ENCODE data around the gene CLDN1. TPM values are rescaled to one million over a fixed set of nuclear protein-coding genes. Genes with fewer than 3 reads are reported as not detected.

CLDN1 gene
- total RNA-seq, 1 donor from 2014 or later = 9.7 TPM

DNA sequence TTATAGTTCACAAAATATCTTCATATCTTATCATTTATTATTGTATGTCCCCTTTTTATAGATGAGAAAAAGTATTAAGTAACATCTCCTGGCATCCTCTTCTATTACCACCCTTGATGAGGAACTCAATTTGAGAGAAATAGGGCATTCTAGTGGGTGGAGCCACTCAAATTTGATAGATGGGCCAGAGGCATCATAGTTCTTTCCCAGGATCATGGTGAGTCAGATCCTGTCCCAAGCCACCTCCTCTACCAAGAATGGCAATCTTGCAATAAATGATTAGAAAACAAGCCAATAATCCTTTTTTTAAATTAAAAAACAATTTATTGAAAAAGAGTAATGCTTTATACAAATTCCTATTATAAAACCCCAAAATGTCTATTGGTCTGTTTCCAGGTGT lies 16.8 kb downstream of the CLDN1 start:
- Mint-ChIP-seq H3K27me3 (no peaks in the 10 kb centered on the region), H3K9me3 (no peaks in the 10 kb centered on the region), H3K4me3 (no peak overlapping the region), H3K4me1 (ENCODE audit: unreplicated experiment) (peaks cover 8% of the 10 kb centered on the region), H3K27ac (no peak overlapping the region), H3K36me3 (no peaks in the 10 kb centered on the region)
- TF ChIP-seq, protein P1, sequence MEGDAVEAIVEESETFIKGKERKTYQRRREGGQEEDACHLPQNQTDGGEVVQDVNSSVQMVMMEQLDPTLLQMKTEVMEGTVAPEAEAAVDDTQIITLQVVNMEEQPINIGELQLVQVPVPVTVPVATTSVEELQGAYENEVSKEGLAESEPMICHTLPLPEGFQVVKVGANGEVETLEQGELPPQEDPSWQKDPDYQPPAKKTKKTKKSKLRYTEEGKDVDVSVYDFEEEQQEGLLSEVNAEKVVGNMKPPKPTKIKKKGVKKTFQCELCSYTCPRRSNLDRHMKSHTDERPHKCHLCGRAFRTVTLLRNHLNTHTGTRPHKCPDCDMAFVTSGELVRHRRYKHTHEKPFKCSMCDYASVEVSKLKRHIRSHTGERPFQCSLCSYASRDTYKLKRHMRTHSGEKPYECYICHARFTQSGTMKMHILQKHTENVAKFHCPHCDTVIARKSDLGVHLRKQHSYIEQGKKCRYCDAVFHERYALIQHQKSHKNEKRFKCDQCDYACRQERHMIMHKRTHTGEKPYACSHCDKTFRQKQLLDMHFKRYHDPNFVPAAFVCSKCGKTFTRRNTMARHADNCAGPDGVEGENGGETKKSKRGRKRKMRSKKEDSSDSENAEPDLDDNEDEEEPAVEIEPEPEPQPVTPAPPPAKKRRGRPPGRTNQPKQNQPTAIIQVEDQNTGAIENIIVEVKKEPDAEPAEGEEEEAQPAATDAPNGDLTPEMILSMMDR (conservative IDR thresholded peaks at IDR 0.05) = no peak
- DNase-seq (ENCODE audit: extremely low spot score, unreplicated experiment) = no peak

- H3K4me3 Mint-ChIP-seq = no peak overlapping the region
- H3K36me3 Mint-ChIP-seq = no peaks in the 10 kb centered on the region
- TF ChIP-seq, protein P1 (conservative IDR thresholded peaks at IDR 0.05) = no peak
- peaks cover 8% of the 10 kb centered on the region for H3K4me1 Mint-ChIP-seq (ENCODE audit: unreplicated experiment)
- H3K9me3 Mint-ChIP-seq = no peaks in the 10 kb centered on the region
- no peaks in the 10 kb centered on the region for H3K27me3 Mint-ChIP-seq
- no peak overlapping the region for H3K27ac Mint-ChIP-seq
- DNase-seq (ENCODE audit: extremely low spot score, unreplicated experiment) = no peak
Measured at GRCh38 chr3:190303884-190304283, 18.4 kb downstream of the CLDN1 start.

GRCh38 chr3:190302212-190302867 lies 19.9 kb downstream of the CLDN1 start:
- Mint-ChIP-seq H3K27me3 (no peaks in the 10 kb centered on the region), H3K27ac (no peak overlapping the region), H3K36me3 (no peaks in the 10 kb centered on the region), H3K9me3 (no peaks in the 10 kb centered on the region), H3K4me1 (ENCODE audit: unreplicated experiment) (peaks cover 8% of the 10 kb centered on the region), H3K4me3 (no peak overlapping the region)
- TF ChIP-seq, protein P1 (conservative IDR thresholded peaks at IDR 0.05) = no peak
- DNase-seq (ENCODE audit: extremely low spot score, unreplicated experiment) = no peak

DNA sequence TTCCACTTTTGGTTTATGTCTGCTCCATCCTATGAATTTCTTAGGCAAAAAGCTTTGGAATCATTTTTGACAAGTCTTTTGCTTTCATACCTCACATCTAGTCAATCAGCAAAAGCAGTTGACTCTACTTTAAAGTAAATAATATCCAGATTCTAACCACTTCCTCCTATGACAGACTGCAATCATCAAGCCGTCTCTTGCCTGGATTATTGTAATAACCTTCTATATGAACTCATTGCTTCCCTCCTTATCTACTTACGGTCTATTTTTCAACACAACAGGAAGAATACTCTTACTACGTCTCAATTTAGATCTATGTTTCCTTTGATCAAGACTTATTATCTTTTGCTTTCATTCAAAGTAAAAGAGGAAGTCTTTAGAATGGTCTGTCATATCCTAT lies 20.7 kb downstream of the CLDN1 start:
- no peak overlapping the region for H3K4me3 Mint-ChIP-seq
- H3K4me1 Mint-ChIP-seq (ENCODE audit: unreplicated experiment) = peaks cover 6% of the 10 kb centered on the region
- no peak for DNase-seq (ENCODE audit: extremely low spot score, unreplicated experiment)
- H3K27ac Mint-ChIP-seq = no peak overlapping the region
- H3K36me3 Mint-ChIP-seq = no peaks in the 10 kb centered on the region
- no peaks in the 10 kb centered on the region for H3K27me3 Mint-ChIP-seq
- H3K9me3 Mint-ChIP-seq = no peaks in the 10 kb centered on the region
- TF ChIP-seq, protein P1 (conservative IDR thresholded peaks at IDR 0.05) = no peak

GRCh38 chr3:190299969-190300368 lies 22.3 kb downstream of the CLDN1 start:
- Mint-ChIP-seq H3K27ac (no peak overlapping the region), H3K9me3 (no peaks in the 10 kb centered on the region), H3K4me3 (no peak overlapping the region), H3K4me1 (ENCODE audit: unreplicated experiment) (no peaks in the 10 kb centered on the region), H3K36me3 (no peaks in the 10 kb centered on the region), H3K27me3 (no peaks in the 10 kb centered on the region)
- DNase-seq (ENCODE audit: extremely low spot score, unreplicated experiment) = no peak
- TF ChIP-seq, protein P1 (conservative IDR thresholded peaks at IDR 0.05) = no peak

All from type B pancreatic cell (in vitro differentiated cells).